Parathyroid adenoma (tissue), 2 donors: ENCODE measurements around the gene ARHGEF10L.
"Not testable (repeated sequence)": the region's sequence is repeated elsewhere in the genome, so short reads cannot be mapped to it uniquely, and the experiment has no call there.

Experiments
- H2AFZ ChIP-seq: fragments of 300-600 bp; sonication (generic); one replicate; pipeline ENCODE4 v1.7.0; 2017; ENCODE audit warnings: antibody characterized with exemption, mild to moderate bottlenecking
- H3K27ac ChIP-seq: fragments of 300-600 bp; sonication (generic); one replicate; pipeline ENCODE4 v1.7.0; 2017
- H3K27me3 ChIP-seq: fragments of 300-600 bp; sonication (generic); one replicate; pipeline ENCODE4 v1.7.0; 2017; ENCODE audit warnings: low read length; ENCODE audit not compliant: control insufficient read depth, insufficient read depth
- H3K36me3 ChIP-seq: fragments of 300-600 bp; sonication (generic); one replicate; pipeline ENCODE4 v1.7.0; 2017; ENCODE audit warnings: low read length; ENCODE audit not compliant: control insufficient read depth, insufficient read depth
- H3K4me1 ChIP-seq: fragments of 300-600 bp; sonication (generic); one replicate; pipeline ENCODE4 v1.7.0; 2017; ENCODE audit warnings: control low read depth
- H3K4me2 ChIP-seq: fragments of 300-600 bp; sonication (generic); one replicate; pipeline ENCODE4 v1.7.0; 2017; ENCODE audit warnings: low read length
- H3K4me3 ChIP-seq: fragments of 300-600 bp; sonication (generic); one replicate; pipeline ENCODE4 v1.7.0; 2017; ENCODE audit warnings: low read depth, low read length
- H3K79me2 ChIP-seq: fragments of 300-600 bp; sonication (generic); one replicate; pipeline ENCODE4 v1.7.0; 2017; ENCODE audit warnings: control low read depth
- H3K9ac ChIP-seq: fragments of 300-600 bp; sonication (generic); one replicate; pipeline ENCODE4 v1.7.0; 2017; ENCODE audit warnings: mild to moderate bottlenecking
- H3K9me3 ChIP-seq: fragments of 300-600 bp; sonication (generic); one replicate; pipeline ENCODE4 v1.7.0; 2017; ENCODE audit warnings: low read length; ENCODE audit not compliant: control insufficient read depth
- TF ChIP-seq, protein P1 (sequence below): fragments of 300-600 bp; sonication (generic); IDR thresholded peaks from one replicate; pipeline ENCODE4 v1.7.0; 2017; ENCODE audit warnings: antibody characterized with exemption, mild to moderate bottlenecking
- donor health status: primary hyperparathyroidism.

ARHGEF10L gene

GRCh38 chr1:17539477-17540254, at the start of gene ARHGEF10L:
TSS of gene ARHGEF10L (plus strand) at chr1:17539698. CDS start at chr1:17580596, 40,898 bp downstream.
- Histone ChIP-seq H2AFZ (peak within 1 kb of the TSS; percentile 68), H3K36me3 (no peaks in the 10 kb centered on the region), H3K27me3 (no peaks in the 10 kb centered on the region), H3K4me3 (peak within 1 kb of the TSS; percentile 75), H3K4me1 (peaks cover 4% of the 10 kb centered on the region), H3K9ac (peak within 1 kb of the TSS; percentile 72), H3K9me3 (no peaks in the 10 kb centered on the region), H3K4me2 (peak within 1 kb of the TSS; percentile 90), H3K79me2 (peaks cover 14% of the 10 kb centered on the region), H3K27ac (peak within 1 kb of the TSS; percentile 74)
- TF ChIP-seq, protein P1, sequence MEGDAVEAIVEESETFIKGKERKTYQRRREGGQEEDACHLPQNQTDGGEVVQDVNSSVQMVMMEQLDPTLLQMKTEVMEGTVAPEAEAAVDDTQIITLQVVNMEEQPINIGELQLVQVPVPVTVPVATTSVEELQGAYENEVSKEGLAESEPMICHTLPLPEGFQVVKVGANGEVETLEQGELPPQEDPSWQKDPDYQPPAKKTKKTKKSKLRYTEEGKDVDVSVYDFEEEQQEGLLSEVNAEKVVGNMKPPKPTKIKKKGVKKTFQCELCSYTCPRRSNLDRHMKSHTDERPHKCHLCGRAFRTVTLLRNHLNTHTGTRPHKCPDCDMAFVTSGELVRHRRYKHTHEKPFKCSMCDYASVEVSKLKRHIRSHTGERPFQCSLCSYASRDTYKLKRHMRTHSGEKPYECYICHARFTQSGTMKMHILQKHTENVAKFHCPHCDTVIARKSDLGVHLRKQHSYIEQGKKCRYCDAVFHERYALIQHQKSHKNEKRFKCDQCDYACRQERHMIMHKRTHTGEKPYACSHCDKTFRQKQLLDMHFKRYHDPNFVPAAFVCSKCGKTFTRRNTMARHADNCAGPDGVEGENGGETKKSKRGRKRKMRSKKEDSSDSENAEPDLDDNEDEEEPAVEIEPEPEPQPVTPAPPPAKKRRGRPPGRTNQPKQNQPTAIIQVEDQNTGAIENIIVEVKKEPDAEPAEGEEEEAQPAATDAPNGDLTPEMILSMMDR, result no peak

DNA sequence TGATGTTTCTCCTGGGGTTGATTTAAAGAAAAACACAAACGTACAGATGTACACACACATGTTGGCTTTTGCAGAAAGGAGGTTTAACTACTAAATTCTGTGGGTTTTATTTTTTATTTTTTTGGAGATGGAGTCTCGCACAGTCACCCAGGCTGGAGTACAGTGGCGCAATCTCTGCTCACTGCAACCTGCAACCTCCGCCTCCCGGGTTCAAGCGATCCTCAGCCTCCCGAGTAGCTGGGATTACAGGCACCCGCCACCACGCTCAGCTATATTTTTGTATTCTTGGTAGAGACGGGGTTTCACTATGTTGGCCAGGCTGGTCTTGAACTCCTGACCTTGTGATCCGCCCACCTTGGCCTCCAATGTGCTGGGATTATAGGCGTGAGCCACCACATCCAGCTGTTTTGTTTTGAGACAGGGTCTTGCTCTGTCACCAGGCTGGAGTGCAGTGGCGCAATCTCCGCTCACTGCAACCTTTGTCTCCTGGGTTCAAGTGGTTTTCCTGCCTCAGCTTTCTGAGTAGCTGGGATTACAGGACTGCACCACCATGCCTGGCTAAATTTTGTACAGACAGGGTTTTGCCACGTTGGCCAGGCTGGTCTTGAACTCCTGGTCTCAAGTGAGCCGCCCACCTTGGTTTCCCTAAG, 49.6 kb upstream of the ARHGEF10L start:
- not testable (repeated sequence) for H3K27ac ChIP-seq, H3K4me3 ChIP-seq, H3K27me3 ChIP-seq, H3K79me2 ChIP-seq, H3K4me2 ChIP-seq, H3K9me3 ChIP-seq, H3K4me1 ChIP-seq, H3K36me3 ChIP-seq, H2AFZ ChIP-seq, H3K9ac ChIP-seq

GRCh38 chr1:17490667-17491066, 48.8 kb upstream of the ARHGEF10L start:
- H3K79me2 ChIP-seq, H3K9me3 ChIP-seq, H3K36me3 ChIP-seq, H3K4me1 ChIP-seq, H2AFZ ChIP-seq, H3K27ac ChIP-seq, H3K4me3 ChIP-seq, H3K9ac ChIP-seq, H3K4me2 ChIP-seq, H3K27me3 ChIP-seq: not testable (repeated sequence)

- Histone ChIP-seq H2AFZ (no peak overlapping the region), H3K4me2 (no peak overlapping the region), H3K27me3 (no peaks in the 10 kb centered on the region), H3K4me3 (no peak overlapping the region), H3K4me1 (no peaks in the 10 kb centered on the region), H3K79me2 (no peaks in the 10 kb centered on the region), H3K36me3 (no peaks in the 10 kb centered on the region), H3K27ac (no peak overlapping the region), H3K9ac (no peak overlapping the region), H3K9me3 (no peaks in the 10 kb centered on the region)
- TF ChIP-seq, protein P1, result peak; percentile 74
Measured at GRCh38 chr1:17494114-17494729, 45.3 kb upstream of the ARHGEF10L start.

DNA sequence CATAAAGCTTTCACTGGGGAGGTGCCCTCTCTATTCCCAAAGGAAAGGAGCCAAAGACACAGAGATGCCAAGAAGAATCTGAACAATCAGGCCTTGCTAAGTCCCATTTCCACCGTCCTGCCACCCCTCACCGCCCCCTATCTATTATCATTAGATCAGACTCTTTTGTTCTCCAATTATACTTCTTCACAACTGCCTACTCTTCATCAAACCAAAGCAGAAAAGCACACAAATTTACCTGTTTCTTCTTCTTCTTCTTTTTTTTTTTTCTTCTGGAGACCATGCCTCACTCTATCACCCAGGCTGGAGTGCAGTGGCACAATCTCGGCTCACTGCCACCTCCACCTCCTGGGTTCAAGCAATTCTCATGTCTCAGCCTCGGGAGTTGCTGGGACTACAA, 43.1 kb upstream of the ARHGEF10L start:
- no peak overlapping the region for H3K27ac ChIP-seq
- no peaks in the 10 kb centered on the region for H3K79me2 ChIP-seq
- no peaks in the 10 kb centered on the region for H3K36me3 ChIP-seq
- H3K9me3 ChIP-seq, result no peaks in the 10 kb centered on the region
- no peak overlapping the region for H3K4me2 ChIP-seq
- H3K9ac ChIP-seq, result no peak overlapping the region
- H2AFZ ChIP-seq, result no peak overlapping the region
- H3K27me3 ChIP-seq, result no peaks in the 10 kb centered on the region
- TF ChIP-seq, protein P1, result no peak
- no peak overlapping the region for H3K4me3 ChIP-seq
- no peaks in the 10 kb centered on the region for H3K4me1 ChIP-seq
